Activated CD4-positive, alpha-beta T cell treated with anti-CD3 and anti-CD28 coated beads, Interleukin-2, amount 10 ng/mL, durations not matched to agents 24 days and 14 days (primary cell): ENCODE data around the gene TMEM250. TPM values are rescaled to one million over a fixed set of nuclear protein-coding genes. Genes with fewer than 3 reads are reported as not detected.
A peak's percentile ranks its signal among the peaks of the same experiment; 100 is the strongest.

ENCODE experiments used
- DNase-seq: peaks from one replicate; pipeline ENCODE4 v3.0.0; 2022
- H3K27ac Mint-ChIP-seq: one replicate; pipeline ENCODE4 v1.8.0; 2022; ENCODE audit warnings: mild to moderate bottlenecking, mixed read lengths
- H3K27me3 Mint-ChIP-seq: one replicate; pipeline ENCODE4 v1.8.0; 2022; ENCODE audit warnings: mixed read lengths
- H3K36me3 Mint-ChIP-seq: one replicate; pipeline ENCODE4 v1.8.0; 2022; ENCODE audit warnings: low read depth, mild to moderate bottlenecking, mixed read lengths
- H3K4me1 Mint-ChIP-seq: one replicate; pipeline ENCODE4 v1.8.0; 2021; ENCODE audit warnings: mixed read lengths
- H3K4me3 Mint-ChIP-seq: one replicate; pipeline ENCODE4 v1.8.0; 2022; ENCODE audit warnings: mild to moderate bottlenecking, moderate library complexity, mixed read lengths
- H3K9me3 Mint-ChIP-seq: one replicate; pipeline ENCODE4 v1.8.0; 2021; ENCODE audit warnings: mixed read lengths
- intact Hi-C: fragments of 100-400 bp; cut with micrococcal nuclease; formaldehyde crosslinking; loops from one replicate; pipeline ENCODE4 v1.15.1; 2023
- total RNA-seq: library from RNA; stranded (reverse); gene quantifications from 2 replicates; pipeline ENCODE4 v1.2.3, GENCODE V29; 2022

Gene TMEM250
- total RNA-seq, 1 donor from 2014 or later: 52.7 TPM

- intact Hi-C loops: no loop called here
- Mint-ChIP-seq H3K4me1 (peaks cover 17% of the 10 kb centered on the region), H3K36me3 (peaks cover 15% of the 10 kb centered on the region), H3K4me3 (peak overlapping the region; percentile 84), H3K9me3 (no peaks in the 10 kb centered on the region), H3K27ac (peak overlapping the region; percentile 37), H3K27me3 (no peaks in the 10 kb centered on the region)
- no peak for DNase-seq
Observed at GRCh38 chr9:136116360-136117098, 2.1 kb downstream of the TMEM250 start.

GRCh38 chr9:136115641-136116359 is 2.9 kb downstream of the TMEM250 start:
- intact Hi-C loops: no loop called here
- Mint-ChIP-seq H3K27ac (peak overlapping the region; percentile 20), H3K4me1 (peaks cover 21% of the 10 kb centered on the region), H3K4me3 (peak overlapping the region; percentile 39), H3K27me3 (no peaks in the 10 kb centered on the region), H3K9me3 (no peaks in the 10 kb centered on the region), H3K36me3 (peaks cover 15% of the 10 kb centered on the region)
- no peak for DNase-seq

- DNase-seq: no peak
- H3K9me3 Mint-ChIP-seq: no peaks in the 10 kb centered on the region
- H3K27ac Mint-ChIP-seq: peak overlapping the region; percentile 20
- no peaks in the 10 kb centered on the region for H3K27me3 Mint-ChIP-seq
- intact Hi-C loops: no loop called here
- no peak overlapping the region for H3K4me3 Mint-ChIP-seq
- H3K36me3 Mint-ChIP-seq: peaks cover 15% of the 10 kb centered on the region
- peaks cover 25% of the 10 kb centered on the region for H3K4me1 Mint-ChIP-seq
Observed at GRCh38 chr9:136115206-136115605, 3.5 kb downstream of the TMEM250 start.

GRCh38 chr9:136114610-136115009 is 4.1 kb downstream of the TMEM250 start:
- Mint-ChIP-seq H3K4me1 (peaks cover 28% of the 10 kb centered on the region), H3K27me3 (no peaks in the 10 kb centered on the region), H3K9me3 (no peaks in the 10 kb centered on the region), H3K36me3 (peaks cover 15% of the 10 kb centered on the region), H3K27ac (peak overlapping the region; percentile 29), H3K4me3 (no peak overlapping the region)
- no peak for DNase-seq
- intact Hi-C loops: no loop called here

GRCh38 chr9:136112541-136112940 is 6.1 kb downstream of the TMEM250 start:
- Mint-ChIP-seq H3K9me3 (no peaks in the 10 kb centered on the region), H3K4me1 (peaks cover 38% of the 10 kb centered on the region), H3K27me3 (no peaks in the 10 kb centered on the region), H3K4me3 (peak overlapping the region; percentile 49), H3K27ac (peak overlapping the region; percentile 91), H3K36me3 (peaks cover 15% of the 10 kb centered on the region)
- intact Hi-C loops: no loop called here
- DNase-seq: no peak

GRCh38 chr9:136111910-136112309 is 6.8 kb downstream of the TMEM250 start:
- H3K27me3 Mint-ChIP-seq: no peaks in the 10 kb centered on the region
- no peaks in the 10 kb centered on the region for H3K9me3 Mint-ChIP-seq
- intact Hi-C loops: no loop called here
- H3K36me3 Mint-ChIP-seq: peaks cover 15% of the 10 kb centered on the region
- H3K4me3 Mint-ChIP-seq: peak overlapping the region; percentile 49
- peak overlapping the region; percentile 89 for H3K27ac Mint-ChIP-seq
- DNase-seq: no peak
- H3K4me1 Mint-ChIP-seq: peaks cover 44% of the 10 kb centered on the region

GRCh38 chr9:136111190-136111589 is 7.5 kb downstream of the TMEM250 start:
- peaks cover 13% of the 10 kb centered on the region for H3K36me3 Mint-ChIP-seq
- peaks cover 45% of the 10 kb centered on the region for H3K4me1 Mint-ChIP-seq

GRCh38 chr9:136110082-136111061 is 8.3 kb downstream of the TMEM250 start:
- peaks cover 45% of the 10 kb centered on the region for H3K4me1 Mint-ChIP-seq
- no peaks in the 10 kb centered on the region for H3K9me3 Mint-ChIP-seq
- H3K36me3 Mint-ChIP-seq: peaks cover 12% of the 10 kb centered on the region
- intact Hi-C loops: no loop called here
- H3K27me3 Mint-ChIP-seq: no peaks in the 10 kb centered on the region
- peak; percentile 75 for DNase-seq
- H3K27ac Mint-ChIP-seq: peak overlapping the region; percentile 89
- H3K4me3 Mint-ChIP-seq: peak overlapping the region; percentile 89

More at GRCh38 chr9:136111190-136111589, 7.5 kb downstream of the TMEM250 start:
- no peak for DNase-seq
- H3K27me3 Mint-ChIP-seq: no peaks in the 10 kb centered on the region
- intact Hi-C loops: no loop called here
- H3K4me3 Mint-ChIP-seq: peak overlapping the region; percentile 89
- peak overlapping the region; percentile 89 for H3K27ac Mint-ChIP-seq
- H3K9me3 Mint-ChIP-seq: no peaks in the 10 kb centered on the region

- DNase-seq: peak; percentile 97
- H3K4me1 Mint-ChIP-seq: peaks cover 41% of the 10 kb centered on the region
- H3K36me3 Mint-ChIP-seq: peaks cover 6% of the 10 kb centered on the region
- intact Hi-C loops: loop anchor here (1.0 kb wide), 2 partner anchors 9 to 14 kb away; partner anchors contain the start of genes NACC2 and TMEM250
- H3K27ac Mint-ChIP-seq: peak overlapping the region; percentile 89
- peak overlapping the region; percentile 89 for H3K4me3 Mint-ChIP-seq
- no peaks in the 10 kb centered on the region for H3K27me3 Mint-ChIP-seq
- no peaks in the 10 kb centered on the region for H3K9me3 Mint-ChIP-seq
Observed at GRCh38 chr9:136109351-136110081, 9.2 kb downstream of the TMEM250 start.

- Mint-ChIP-seq H3K4me3 (peak overlapping the region; percentile 85), H3K27me3 (no peaks in the 10 kb centered on the region), H3K27ac (peak overlapping the region; percentile 81), H3K4me1 (peaks cover 39% of the 10 kb centered on the region), H3K9me3 (no peaks in the 10 kb centered on the region), H3K36me3 (peaks cover 6% of the 10 kb centered on the region)
- no peak for DNase-seq
- intact Hi-C loops: loop anchor here (1.0 kb wide), 2 partner anchors 10 to 13 kb away; partner anchors contain the start of genes NACC2 and TMEM250
Observed at GRCh38 chr9:136108648-136109266, 9.9 kb downstream of the TMEM250 start.

- Mint-ChIP-seq H3K4me3 (peak overlapping the region; percentile 85), H3K9me3 (no peaks in the 10 kb centered on the region), H3K27ac (no peak overlapping the region), H3K36me3 (peaks cover under 1% of the 10 kb centered on the region), H3K4me1 (peaks cover 32% of the 10 kb centered on the region), H3K27me3 (no peaks in the 10 kb centered on the region)
- intact Hi-C loops: no loop called here
- no peak for DNase-seq
Observed at GRCh38 chr9:136107953-136108647, 10.6 kb downstream of the TMEM250 start.
